HG03196 (cell line): ENCODE measurements around the gene SPATA19.

Experiments
- ATAC-seq: cut with Tn5 transposase; IDR thresholded peaks from one replicate; pipeline ENCODE4 v1.9.1; 2021; ENCODE audit not compliant: unreplicated experiment

The SPATA19 gene

DNA sequence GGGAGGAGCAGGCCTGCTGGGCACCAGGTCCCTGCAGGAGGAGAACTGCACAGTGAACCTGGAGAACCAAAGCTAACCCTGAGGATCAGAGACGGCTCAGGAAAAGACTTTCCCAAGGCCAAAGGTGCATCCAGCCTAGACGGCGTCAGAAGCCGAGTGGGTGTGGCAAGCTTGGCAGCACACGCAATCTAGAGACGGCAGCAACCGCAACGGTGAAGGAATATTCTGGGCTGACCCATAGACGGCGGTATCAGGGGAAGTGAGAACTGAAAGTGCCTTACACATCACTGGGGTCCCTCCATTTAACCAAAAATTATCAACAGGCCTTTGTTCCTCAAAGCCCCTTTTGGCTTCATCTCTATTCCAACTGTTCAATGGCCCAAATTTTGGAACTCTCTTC, 26.2 kb downstream of the SPATA19 start:
- ATAC-seq: no peak

DNA sequence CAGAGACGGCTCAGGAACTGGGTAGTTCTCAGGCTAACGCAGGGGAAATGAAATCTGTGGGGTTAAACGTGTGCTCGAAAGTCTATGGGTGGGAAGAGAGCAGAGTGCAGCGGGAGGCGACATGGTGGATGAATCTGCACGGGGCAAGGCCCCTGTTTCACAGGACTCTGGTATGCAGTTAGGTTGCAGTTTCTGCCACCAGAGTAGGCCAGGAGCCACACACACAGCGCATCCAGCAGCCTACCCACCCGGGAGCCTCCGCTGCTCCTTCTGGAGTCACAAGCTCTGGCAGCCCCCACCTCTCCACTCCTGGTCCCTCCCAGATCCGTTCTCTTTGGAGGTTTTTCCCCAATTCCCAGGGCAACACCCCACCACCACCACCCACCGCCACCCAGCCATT, 27.0 kb downstream of the SPATA19 start:
- ATAC-seq: no peak

DNA sequence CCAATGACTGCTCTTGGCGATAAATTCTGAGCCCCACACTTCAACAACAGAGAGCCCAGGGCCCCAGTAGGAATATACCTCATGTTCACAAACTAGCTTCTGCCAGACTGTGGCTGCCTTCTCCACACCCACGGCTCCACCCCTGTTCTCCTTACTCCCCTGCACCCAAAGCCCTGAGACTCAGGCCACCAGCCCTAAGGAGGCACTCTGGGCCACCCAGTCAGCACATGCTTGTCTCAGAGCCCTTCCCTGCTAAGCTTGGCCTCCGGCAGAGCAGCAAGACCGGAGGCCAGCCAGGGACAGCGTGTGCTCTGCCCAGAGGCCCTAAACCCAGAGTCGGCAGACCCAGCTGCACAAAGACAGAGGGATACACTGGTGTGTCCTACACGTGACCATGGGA, 27.9 kb downstream of the SPATA19 start:
- ATAC-seq: no peak

DNA sequence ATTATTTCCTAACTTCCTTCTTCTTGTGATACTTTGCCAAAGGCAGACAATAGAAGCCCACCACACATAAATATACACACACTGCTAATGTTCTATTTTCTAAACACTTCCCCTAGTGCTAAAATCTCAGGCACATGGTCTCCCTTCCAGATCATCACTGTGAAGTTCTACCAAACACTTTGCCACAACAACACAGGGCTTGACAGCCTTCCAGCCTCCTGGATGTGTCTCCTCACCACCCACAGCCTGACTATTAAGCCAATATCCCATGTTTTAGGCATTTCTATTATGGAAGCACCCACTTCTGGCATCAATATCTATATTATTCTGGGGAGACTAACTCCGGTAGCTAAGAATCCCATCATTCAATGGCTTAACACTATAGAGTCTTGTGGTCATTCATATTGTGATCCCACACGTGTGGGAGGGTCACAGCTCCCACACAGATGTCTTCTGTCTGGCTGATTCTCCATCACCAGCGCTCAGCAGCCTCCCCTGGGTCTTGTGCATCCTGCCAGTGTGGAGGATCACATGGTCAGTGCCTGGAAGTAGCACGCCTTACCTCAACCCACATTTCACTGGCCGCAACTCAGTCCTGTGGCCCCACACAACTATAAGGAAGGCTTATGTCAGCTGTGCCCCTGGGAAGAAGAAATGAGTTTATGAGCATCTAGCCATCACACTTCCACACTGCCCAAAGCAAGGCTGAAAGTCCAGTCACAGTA, 29.0 kb downstream of the SPATA19 start:
- ATAC-seq: no peak

DNA sequence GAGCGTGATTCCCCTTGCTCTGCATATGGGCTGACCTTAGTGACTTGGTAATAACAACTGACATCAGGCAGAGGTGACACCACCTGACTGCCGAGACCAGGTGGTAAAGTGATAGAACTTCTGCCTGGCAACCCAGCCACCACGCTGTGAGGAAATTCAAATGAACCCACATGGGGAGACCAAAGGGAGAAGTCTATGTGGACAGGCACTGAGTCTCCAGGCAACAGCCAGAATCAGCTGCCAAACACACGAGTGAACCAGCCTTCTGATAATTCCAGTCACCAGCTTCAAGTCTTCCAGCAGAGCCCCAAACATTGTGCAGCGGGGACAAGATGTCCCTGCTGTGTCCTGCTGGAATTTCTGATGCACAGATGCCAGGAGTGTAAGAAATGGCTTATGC, 29.7 kb downstream of the SPATA19 start:
- ATAC-seq: no peak

DNA sequence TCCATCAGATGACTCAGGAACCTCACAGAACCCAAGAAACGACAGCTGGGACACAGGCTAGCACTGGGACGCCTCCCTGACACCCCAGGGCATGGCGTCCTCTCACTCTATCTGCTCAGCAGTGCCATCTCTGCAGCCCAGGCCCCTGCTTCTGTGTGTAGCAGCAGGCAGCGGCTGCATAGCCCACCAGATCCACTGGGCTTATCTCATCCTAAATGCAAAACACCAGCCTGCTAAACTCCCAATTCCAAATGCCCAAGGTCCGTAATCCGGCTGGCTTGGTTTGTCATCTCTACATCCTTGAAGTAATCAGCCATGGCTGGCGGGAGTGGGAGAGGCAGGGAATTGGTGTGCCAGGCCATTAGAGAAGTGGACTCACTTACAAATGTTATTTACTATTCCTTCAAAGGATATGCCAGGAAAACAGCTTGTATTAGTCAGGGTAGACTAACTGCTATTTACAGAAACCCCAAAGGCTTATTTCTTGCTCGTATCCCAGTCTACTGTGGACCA, 30.7 kb downstream of the SPATA19 start:
- ATAC-seq: no peak

DNA sequence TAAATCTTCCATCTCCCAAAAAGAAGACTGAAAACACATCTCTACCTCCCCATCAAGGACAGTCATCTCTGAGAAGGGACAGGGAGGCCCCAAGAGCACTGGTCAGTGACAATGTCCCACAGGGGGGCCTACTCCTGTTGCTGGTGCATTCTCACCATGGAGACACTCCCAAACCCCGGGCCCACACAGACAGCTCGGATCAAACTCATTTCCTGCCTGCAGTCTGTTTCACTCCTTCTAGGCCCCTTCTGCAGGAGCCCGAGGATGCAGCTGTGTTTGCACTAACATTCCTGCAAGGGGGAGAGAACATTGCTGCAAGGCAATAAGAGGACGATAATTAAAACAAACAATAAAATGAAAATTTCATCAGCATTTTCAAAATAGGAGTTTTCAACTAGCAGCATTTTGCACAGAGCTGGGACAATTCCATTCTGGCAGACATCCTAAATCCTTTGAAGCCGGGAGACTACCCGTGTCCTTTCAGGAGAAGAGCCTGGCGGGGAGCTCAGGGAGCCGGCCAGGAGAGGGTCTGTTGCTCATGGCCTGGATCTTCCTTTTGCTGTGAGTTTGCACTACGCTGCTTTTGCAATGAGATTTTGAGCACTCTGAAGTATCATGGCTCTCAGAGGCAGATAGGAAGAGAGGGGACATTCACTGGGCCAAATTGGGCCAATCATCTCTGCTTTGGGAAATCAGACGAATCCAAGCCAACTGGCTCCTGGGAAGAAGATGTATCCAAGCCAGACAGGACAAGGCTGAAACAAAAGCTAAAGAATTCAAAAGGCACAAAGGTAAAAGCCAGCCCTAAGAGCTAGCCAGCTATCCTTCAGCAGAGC, 33.2 kb downstream of the SPATA19 start:
- ATAC-seq: no peak

DNA sequence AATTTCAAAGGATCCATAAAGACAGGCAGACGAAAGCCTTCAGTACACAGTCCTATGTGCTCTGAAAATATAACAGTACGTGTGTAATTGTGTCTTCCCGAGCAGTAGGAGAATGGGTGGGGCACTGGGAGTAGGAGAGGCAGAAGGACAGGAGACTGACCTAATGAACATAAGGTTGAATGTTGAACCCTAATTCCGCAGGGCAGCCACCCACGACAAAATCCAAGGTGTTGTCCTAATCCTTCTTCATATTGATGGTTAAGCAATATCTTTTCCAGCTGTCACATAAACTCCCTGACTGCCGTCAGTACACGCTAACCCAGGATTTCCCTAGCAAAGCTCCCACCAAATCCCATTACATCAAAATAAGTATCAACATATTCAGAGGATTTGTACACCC, 34.5 kb downstream of the SPATA19 start:
- ATAC-seq: no peak

DNA sequence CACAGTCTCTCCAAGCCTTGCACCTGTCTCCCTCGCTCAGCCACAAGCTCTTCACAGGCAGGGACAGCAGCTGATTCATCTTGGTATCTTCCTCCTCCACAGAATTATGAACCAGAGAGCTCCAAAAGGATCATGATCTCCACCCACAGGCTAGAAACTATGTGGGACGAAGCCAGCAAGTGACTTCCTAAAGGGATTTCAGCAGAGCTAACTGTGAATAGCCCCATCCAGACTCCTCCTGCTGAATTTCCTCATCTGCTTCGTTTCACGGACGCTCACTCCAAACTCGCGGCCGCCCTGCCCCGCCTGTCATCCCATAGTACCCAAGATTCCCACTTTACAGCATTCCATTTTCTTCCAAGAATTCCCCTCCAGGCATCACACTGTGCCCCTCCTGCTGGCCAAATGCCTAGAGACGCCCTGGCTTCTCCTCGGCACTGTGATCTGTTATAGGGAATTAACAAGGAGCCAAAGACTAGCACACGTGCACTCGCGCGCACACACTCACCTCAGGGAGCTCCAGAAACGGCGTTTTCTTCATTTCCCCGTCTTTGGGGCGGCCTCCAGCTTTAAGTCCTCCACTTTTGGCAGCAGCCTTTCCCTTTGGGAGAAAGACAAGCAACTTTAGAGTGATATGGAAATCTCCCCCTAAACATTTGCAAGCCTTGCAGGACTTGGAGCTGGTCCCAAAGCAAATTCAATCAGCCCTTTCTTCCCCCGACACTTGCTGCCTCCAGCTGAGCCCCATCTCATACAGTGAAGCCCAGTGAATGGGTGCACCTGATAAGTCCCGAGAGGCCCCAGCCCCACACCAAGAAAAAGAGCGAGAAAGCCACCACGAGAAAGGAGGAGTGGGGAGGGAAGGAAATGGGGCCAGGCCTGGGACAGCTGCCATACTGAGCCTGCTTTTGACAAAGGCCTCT, 35.5 kb downstream of the SPATA19 start:
- ATAC-seq: no peak

DNA sequence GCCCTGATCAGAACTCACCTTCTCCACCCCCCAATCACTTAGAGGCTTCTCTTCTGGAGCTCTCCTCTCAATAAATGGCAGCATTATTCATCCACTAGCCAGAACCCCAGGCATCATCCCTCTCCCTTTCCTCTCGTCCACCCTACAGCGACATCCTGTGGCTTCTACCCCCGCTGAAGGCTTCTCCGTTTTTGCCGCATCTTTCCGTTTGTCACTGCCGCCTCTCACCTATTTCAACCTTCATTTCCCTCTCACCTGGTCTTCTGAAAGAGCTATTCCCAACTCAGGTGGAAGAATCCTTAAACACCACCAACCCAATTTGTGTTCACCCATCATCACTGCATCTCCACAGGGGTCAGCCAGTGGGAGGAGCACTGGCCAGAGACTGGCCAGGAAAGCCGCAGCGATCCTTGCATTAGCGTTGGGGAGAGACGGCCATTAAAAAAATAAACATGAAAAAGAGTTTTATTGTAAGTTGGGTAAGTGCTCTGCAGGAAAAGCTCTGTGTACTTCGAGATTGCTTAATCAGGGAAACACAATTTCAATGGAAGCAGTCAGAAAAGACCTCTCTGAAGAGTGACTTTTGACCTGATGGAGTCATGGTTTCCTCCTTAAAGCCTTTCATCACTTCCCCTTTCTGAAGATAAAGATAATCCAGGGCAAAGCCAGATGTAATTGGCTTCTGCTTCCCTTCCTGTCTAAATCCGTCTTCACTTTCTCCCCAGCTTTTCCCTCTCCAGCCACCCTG, 36.7 kb downstream of the SPATA19 start:
- ATAC-seq: no peak

DNA sequence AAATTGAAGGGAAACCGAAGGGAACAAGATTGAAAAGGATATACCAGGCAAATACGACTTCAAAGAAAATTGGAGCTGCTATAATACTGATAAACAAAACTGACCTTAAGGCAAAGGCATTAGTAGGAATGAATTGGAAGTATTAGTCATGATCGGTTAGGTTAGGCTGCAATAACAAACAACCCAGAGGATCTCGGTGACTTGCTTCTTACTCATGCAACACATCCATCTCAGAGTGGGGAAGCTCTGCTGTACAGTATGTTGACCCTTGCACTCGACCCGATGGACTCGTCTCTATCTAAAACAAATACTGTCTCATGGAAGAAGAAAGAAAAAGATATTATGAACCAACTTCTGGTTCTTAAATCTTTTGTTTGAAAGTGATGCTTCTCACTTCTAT, 42.3 kb downstream of the SPATA19 start:
- ATAC-seq: no peak

DNA sequence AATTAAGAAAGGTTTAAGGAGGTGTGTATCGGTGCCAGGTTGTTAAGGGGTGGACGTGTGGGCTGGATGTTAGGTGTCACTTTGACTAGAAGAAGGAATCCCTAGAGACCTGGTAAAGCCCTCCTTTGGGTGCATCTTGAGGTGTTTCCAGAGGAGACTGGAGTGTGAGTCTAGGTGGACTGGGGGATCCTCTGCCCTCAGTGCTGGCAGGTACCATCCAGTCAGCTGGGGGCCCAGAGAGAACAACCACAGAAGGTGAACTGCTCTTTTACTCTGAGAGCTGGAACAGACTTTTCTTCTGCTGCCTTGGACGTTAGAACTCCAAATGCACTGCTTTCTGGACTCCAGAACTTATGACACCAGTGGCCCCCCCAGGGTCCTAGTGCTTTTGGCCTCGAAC, 44.0 kb downstream of the SPATA19 start:
- ATAC-seq: no peak

DNA sequence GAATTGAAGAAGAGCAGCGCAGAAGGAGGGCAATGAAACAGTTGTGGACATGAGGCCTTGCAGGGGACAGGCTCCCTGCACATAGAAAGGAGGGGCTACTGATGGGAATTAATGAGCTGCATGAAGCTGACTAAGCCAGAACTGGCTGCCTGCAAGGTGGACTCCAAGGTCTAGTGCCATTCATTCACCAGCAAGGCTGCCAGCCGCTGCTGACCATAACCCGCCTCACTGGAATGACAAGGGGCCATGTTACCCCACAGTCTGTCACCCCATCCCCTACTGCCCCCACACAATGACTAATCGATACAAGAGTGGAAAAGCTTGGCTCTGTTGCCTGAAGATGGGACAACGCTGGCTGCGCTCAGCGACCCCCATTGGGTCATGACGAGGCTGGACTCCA, 44.6 kb downstream of the SPATA19 start:
- ATAC-seq: no peak

DNA sequence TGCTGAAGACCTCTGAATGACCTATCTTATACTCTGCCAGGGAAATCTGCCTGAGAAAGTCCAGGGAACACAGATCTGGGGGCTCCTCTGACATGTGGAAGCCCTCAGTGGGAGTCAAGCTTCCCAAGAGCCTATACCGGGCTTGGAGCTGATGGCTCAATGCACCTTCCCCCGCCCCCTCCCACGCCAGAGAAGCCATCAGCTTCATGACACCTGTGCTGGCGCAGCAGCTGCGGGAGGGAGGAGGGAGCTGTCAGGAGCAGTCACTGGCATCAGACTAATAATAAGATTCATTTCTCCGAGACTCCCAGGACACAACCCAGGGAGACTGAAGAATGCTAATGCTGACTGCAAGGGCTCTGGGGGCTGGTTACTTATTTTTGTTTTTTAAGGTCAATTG, 47.8 kb downstream of the SPATA19 start:
- no peak for ATAC-seq

DNA sequence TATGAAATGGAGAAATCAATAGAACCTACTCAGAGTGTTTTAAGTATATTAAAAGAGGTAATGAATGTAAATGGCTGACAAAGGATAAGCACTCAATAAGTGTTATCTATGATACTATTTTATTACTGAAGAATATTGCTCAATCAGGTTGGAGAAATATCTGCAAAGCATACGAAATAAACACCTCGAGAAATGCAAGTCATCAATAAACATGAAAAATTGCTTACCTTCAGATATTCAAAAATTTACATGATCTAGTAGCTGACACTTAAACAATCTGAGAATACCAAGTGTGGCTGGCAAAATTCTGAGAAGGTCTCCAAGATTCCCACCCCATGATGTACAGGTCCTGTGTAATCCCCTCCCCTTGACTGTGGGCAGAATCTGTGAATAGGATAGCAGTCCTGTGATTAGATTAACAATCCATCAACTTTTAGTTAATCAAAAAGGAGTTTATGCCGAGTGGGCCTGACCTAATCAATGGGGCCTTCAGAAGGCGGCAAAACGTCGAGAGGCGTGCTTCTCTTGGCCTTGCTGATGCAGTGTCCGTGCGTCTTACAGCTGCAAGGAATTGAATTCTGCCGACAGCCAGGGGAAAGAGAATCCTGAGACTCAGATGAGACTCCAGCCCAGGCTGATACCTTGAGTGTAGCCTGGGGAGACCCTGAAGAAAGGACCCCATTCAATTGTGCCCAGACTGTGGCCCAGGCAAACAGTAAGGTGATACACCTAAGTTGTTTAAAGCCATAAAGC, 49.1 kb downstream of the SPATA19 start:
- ATAC-seq: no peak

DNA sequence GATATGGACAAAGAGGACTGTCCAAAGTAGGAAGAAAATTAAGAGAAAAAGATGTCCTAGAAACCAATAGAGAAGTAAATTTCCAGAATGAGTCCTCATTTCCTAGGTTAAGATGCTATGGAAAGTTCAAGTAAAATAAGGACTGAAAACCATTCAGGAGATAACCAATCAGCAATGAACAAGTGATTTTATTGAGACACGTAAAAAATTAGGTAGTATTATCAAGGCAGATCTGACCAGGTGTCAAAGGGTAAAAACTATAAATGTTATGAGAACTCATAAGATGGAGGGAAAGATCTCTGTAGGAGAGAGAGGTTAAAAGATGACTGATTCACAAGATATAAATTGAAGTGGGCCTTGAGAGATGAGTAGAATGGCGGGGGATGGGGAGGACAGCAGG, 50.2 kb downstream of the SPATA19 start:
- ATAC-seq: no peak

DNA sequence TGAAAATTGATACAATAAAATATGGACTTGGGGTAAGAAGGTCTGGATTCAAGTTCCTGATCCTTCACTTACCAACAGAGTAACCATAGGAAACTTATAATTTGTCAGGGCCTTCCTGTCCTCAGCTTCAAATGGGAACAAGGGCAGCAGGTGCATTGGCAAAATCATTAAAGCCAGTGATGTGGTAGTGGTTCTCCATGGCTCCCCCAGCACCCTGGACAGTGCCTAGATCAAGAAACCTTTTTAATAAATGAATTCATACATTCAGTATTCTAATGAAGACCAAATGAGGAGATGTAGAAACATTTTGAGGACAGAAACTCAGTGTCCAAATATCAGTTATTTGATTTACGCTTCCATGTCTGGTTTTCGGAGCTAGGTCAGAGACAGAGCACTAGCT, 51.1 kb downstream of the SPATA19 start:
- ATAC-seq: no peak

DNA sequence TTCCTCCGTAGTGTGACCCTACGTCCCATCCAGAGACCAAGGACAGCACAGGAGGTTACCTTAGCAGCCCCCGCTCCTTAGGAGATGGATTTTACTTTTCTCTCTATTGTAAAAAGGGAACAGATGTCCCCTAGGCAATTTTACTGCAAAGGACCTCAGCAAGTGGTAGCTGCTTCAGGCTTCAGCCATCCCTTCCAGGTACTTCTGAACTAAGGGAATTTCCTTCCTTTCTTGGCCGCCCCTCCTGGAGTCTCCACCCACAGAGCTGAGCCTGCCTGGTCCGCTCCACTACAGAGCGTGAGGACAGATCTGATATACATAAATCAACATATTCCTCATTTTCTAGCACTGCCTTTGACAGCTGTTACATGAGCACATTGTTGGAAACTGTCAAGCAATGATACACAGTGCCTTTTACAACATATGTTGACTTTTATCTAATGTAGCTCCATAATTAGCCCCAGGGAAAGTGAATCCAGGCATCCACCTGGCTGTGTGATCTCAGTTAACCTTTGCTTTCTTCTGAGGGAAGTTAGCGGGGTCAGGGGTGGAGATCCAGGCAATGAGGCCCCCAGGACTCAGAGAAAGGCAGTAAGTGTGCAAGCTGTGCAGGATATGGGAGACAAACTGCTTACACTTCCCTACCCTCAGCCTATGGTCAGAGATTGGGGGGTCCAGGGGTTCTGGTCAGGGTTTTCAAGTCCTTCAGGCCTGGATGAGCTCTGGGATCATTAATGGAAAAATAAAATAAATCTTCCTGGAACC, 51.9 kb downstream of the SPATA19 start:
- ATAC-seq: no peak

DNA sequence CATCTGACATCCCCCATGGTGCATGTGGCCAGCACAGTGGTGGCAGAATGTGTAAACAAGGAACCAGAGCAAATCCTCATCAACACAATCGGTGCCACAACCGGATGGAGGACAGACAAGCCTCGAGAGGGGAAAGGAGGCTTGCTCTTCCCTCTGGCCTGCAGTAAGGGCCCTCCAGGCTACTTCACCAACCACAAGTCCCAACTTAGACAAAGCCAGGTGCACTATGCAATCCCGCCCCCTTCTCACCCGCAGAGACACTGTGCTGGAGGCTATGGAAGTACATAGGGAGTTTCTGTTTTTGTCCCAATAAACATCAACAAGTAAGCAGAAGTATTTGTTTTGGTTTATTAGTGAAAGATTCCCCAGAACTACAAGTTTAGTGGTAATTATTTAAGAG, 54.3 kb downstream of the SPATA19 start:
- no peak for ATAC-seq
